ENCODE data around the gene PRLHR.

DNA sequence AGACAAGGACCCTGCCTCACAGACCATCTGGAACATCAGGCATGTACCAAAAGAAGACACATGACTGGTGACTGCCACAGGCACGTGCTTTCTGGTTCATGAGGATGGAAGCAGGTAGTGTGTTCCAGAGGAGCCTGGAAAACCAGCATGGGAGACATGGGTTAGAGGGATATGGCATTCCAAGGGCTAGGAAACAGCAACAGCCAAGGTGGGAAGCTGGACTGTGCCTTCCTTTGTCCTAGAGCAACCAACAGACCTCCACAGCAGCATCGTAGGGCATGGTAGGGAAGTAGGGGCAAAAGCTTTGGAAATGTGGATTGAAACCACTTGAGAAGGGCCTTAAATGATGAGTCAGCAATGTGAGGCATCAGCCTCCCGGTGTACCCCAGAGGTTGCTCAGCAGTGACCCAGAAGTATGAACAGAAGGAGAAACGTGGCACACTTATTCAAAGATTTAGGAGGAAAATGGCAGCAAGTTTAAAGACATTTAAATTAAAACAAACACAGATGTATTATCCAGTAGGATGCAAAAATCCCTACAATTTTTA is 51.0 kb downstream of the PRLHR start:
- TF ChIP-seq, protein P1, sequence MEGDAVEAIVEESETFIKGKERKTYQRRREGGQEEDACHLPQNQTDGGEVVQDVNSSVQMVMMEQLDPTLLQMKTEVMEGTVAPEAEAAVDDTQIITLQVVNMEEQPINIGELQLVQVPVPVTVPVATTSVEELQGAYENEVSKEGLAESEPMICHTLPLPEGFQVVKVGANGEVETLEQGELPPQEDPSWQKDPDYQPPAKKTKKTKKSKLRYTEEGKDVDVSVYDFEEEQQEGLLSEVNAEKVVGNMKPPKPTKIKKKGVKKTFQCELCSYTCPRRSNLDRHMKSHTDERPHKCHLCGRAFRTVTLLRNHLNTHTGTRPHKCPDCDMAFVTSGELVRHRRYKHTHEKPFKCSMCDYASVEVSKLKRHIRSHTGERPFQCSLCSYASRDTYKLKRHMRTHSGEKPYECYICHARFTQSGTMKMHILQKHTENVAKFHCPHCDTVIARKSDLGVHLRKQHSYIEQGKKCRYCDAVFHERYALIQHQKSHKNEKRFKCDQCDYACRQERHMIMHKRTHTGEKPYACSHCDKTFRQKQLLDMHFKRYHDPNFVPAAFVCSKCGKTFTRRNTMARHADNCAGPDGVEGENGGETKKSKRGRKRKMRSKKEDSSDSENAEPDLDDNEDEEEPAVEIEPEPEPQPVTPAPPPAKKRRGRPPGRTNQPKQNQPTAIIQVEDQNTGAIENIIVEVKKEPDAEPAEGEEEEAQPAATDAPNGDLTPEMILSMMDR (conservative IDR thresholded peaks at IDR 0.05; ENCODE audit: low read depth, low read length) = no peak
- no peak for TF ChIP-seq EZH2 (IDR thresholded peaks at IDR 0.05; ENCODE audit: borderline replicate concordance, low read depth, low read length, poor library complexity, severe bottlenecking)

Measured in A673 (cell line).